Neuronal stem cell (in vitro differentiated cells): ENCODE data around the gene OR4D9.
A peak's percentile ranks its signal among the peaks of the same experiment; 100 is the strongest.

Source experiments
- DNase-seq: peaks from one replicate; pipeline ENCODE4 v3.0.0-alpha.2; 2013; ENCODE audit warnings: low spot score
- H2AFZ ChIP-seq: one replicate; pipeline ENCODE4 v1.6.1; 2013; ENCODE audit warnings: mild to moderate bottlenecking, low read length, inconsistent platforms
- H2AK5ac ChIP-seq: 2 replicates; pipeline ENCODE4 v1.6.1; 2013; ENCODE audit warnings: low read depth, mild to moderate bottlenecking, inconsistent platforms, low read length, moderate library complexity, mixed read lengths
- H2BK120ac ChIP-seq: 2 replicates; pipeline ENCODE4 v1.6.1; 2013; ENCODE audit warnings: low read depth, mild to moderate bottlenecking, inconsistent platforms, low read length, moderate library complexity, mixed read lengths
- H2BK12ac ChIP-seq: one replicate; pipeline ENCODE4 v1.6.1; 2013; ENCODE audit warnings: low read length, inconsistent platforms
- H2BK15ac ChIP-seq: 2 replicates; pipeline ENCODE4 v1.6.1; 2013; ENCODE audit warnings: mild to moderate bottlenecking, low read length, inconsistent platforms, mixed read lengths
- H2BK5ac ChIP-seq: one replicate; pipeline ENCODE4 v1.6.1; 2013; ENCODE audit warnings: inconsistent platforms, mild to moderate bottlenecking, low read length, moderate library complexity
- H3K14ac ChIP-seq: one replicate; pipeline ENCODE4 v1.6.1; 2013; ENCODE audit warnings: low read length, inconsistent platforms
- H3K18ac ChIP-seq: 2 replicates; pipeline ENCODE4 v1.6.1; 2013; ENCODE audit warnings: low read length, inconsistent platforms
- H3K23ac ChIP-seq: 2 replicates; pipeline ENCODE4 v1.6.1; 2013; ENCODE audit warnings: low read depth, mild to moderate bottlenecking, mixed read lengths, low read length, inconsistent platforms; ENCODE audit not compliant: poor library complexity
- H3K27ac ChIP-seq: replicated peaks from 3 replicates; pipeline ENCODE4 v1.5.1; 2013; ENCODE audit warnings: low read length, inconsistent platforms
- H3K27me3 ChIP-seq, 3 experiments: 2 replicates each; pipeline ENCODE4 v1.6.1; 2013; ENCODE audit warnings: low read length in 3 of 3, mild to moderate bottlenecking in 2 of 3, inconsistent platforms in 1 of 3, low read depth in 1 of 3, mixed read lengths in 1 of 3, moderate library complexity in 1 of 3; ENCODE audit not compliant: control insufficient read depth in 3 of 3, insufficient read depth in 3 of 3
- H3K36me3 ChIP-seq, 2 donors: replicated peaks in 1 of 2; 2 replicates each; pipeline ENCODE4 v1.6.1; 2013; ENCODE audit warnings: low read length in 2 of 2; ENCODE audit not compliant: control insufficient read depth in 2 of 2, insufficient read depth in 2 of 2
- H3K4ac ChIP-seq: 2 replicates; pipeline ENCODE4 v1.6.1; 2013; ENCODE audit warnings: inconsistent platforms, mild to moderate bottlenecking, low read length, moderate library complexity
- H3K4me1 ChIP-seq, 2 donors: 1 replicate in 1 of 2; 2 replicates in 1 of 2; pipeline ENCODE4 v1.6.1; 2013; ENCODE audit warnings: low read length in 2 of 2, low read depth in 1 of 2; ENCODE audit not compliant: control insufficient read depth in 2 of 2, insufficient read depth in 1 of 2
- H3K4me2 ChIP-seq: one replicate; pipeline ENCODE4 v1.6.1; 2013; ENCODE audit warnings: mild to moderate bottlenecking, low read length, inconsistent platforms; ENCODE audit not compliant: insufficient read depth, poor library complexity, severe bottlenecking
- H3K4me3 ChIP-seq, 2 donors: 2 replicates each; pipeline ENCODE4 v1.5.1; 2013; ENCODE audit warnings: low read length in 2 of 2, mild to moderate bottlenecking in 2 of 2, inconsistent platforms in 1 of 2, moderate library complexity in 1 of 2
- H3K79me1 ChIP-seq: one replicate; pipeline ENCODE4 v1.6.1; 2013; ENCODE audit warnings: low read depth, mild to moderate bottlenecking, inconsistent platforms, low read length, moderate library complexity
- H3K9ac ChIP-seq: one replicate; pipeline ENCODE4 v1.6.1; 2013; ENCODE audit warnings: mild to moderate bottlenecking, low read depth, low read length, inconsistent platforms; ENCODE audit not compliant: poor library complexity
- H3K9me3 ChIP-seq, 2 donors: replicated peaks in 1 of 2; 2 replicates each; pipeline versions ENCODE3 to v1.6.1; 2013; ENCODE audit warnings: low read length in 2 of 2, mild to moderate bottlenecking in 2 of 2, inconsistent platforms in 1 of 2, low read depth in 1 of 2, mixed read lengths in 1 of 2, moderate library complexity in 1 of 2; ENCODE audit not compliant: control insufficient read depth in 2 of 2, insufficient read depth in 1 of 2
- H4K8ac ChIP-seq: one replicate; pipeline ENCODE4 v1.6.1; 2013; ENCODE audit warnings: low read depth, mild to moderate bottlenecking, inconsistent platforms, low read length, moderate library complexity
- H4K91ac ChIP-seq: one replicate; pipeline ENCODE4 v1.6.1; 2013; ENCODE audit warnings: low read length, low read depth, mild to moderate bottlenecking, inconsistent platforms; ENCODE audit not compliant: poor library complexity
- WGBS, 2 donors: extraction: QIAGEN DNeasy Blood & Tissue Kit; methylation state at CpG; one replicate each; pipeline ENCODE4 v1.1.7; 2013; ENCODE audit warnings: missing lambda C conversion rate in 2 of 2, mixed read lengths in 1 of 2; ENCODE audit not compliant: insufficient read length in 2 of 2, insufficient replicate concordance in 1 of 2; ENCODE audit errors: extremely low coverage in 2 of 2; 5-methylcytosine and 5-hydroxymethylcytosine counted together

OR4D9 gene

GRCh38 chr11:59548309-59548656 lies 36.9 kb downstream of the OR4D9 start:
- H2BK120ac ChIP-seq: no peak overlapping the region
- H3K14ac ChIP-seq: no peak overlapping the region

GRCh38 chr11:59550368-59550841 lies 39.1 kb downstream of the OR4D9 start:
- Histone ChIP-seq H3K36me3 (no peaks in the 10 kb centered on the region), H3K4me1 (peaks cover 4 to 5% of the 10 kb centered on the region in 2 donors), H3K23ac (no peak overlapping the region), H2AK5ac (no peak overlapping the region), H3K4ac (no peak overlapping the region), H4K91ac (no peak overlapping the region), H3K18ac (peak overlapping the region; percentile 48), H2AFZ (peak overlapping the region; percentile 90), H2BK12ac (no peak overlapping the region), H3K27ac (peak overlapping the region; percentile 83), H2BK120ac (no peak overlapping the region), H3K79me1 (no peaks in the 10 kb centered on the region), H3K4me3 (peak overlapping the region; percentile 65 to 82), H3K27me3 (no peaks in the 10 kb centered on the region), H2BK15ac (no peak overlapping the region), H3K9me3 (no peaks in the 10 kb centered on the region), H3K14ac (no peak overlapping the region), H3K9ac (peak overlapping the region; percentile 54), H3K4me2 (peak overlapping the region; percentile 47), H2BK5ac (no peak overlapping the region), H4K8ac (no peak overlapping the region)
- no CpG with 5 or more reads among the region's 31 CpGs for WGBS, 2 donors
- DNase-seq: peak; percentile 95

More at GRCh38 chr11:59548309-59548656, 36.9 kb downstream of the OR4D9 start:
- peaks cover 0 to 2% of the 10 kb centered on the region in 2 donors for H3K36me3 ChIP-seq
- no peak overlapping the region for H3K18ac ChIP-seq
- DNase-seq: no peak
- H3K27me3 ChIP-seq: no peaks in the 10 kb centered on the region
- H3K4me2 ChIP-seq: no peak overlapping the region
- no peaks in the 10 kb centered on the region for H3K79me1 ChIP-seq
- H4K8ac ChIP-seq: no peak overlapping the region
- H3K9me3 ChIP-seq: no peaks in the 10 kb centered on the region
- no peak overlapping the region for H2BK5ac ChIP-seq
- no peak overlapping the region for H2BK15ac ChIP-seq
- no peak overlapping the region for H2AFZ ChIP-seq
- H2BK12ac ChIP-seq: no peak overlapping the region
- H3K9ac ChIP-seq: no peak overlapping the region
- no peak overlapping the region for H3K4me3 ChIP-seq
- no peak overlapping the region for H2AK5ac ChIP-seq
- H3K23ac ChIP-seq: no peak overlapping the region
- H3K4me1 ChIP-seq: peaks cover 4 to 5% of the 10 kb centered on the region in 2 donors
- no peak overlapping the region for H3K4ac ChIP-seq
- no CpG with 5 or more reads among the region's 5 CpGs for WGBS, 2 donors
- no peak overlapping the region for H3K27ac ChIP-seq
- no peak overlapping the region for H4K91ac ChIP-seq

- no CpG with 5 or more reads among the region's 34 CpGs for WGBS, 2 donors
- Histone ChIP-seq H2BK12ac (no peak overlapping the region), H3K27me3 (no peaks in the 10 kb centered on the region), H3K4me2 (peak overlapping the region; percentile 45), H3K27ac (peak overlapping the region; percentile 83), H3K14ac (no peak overlapping the region), H2AK5ac (no peak overlapping the region), H2BK120ac (no peak overlapping the region), H4K91ac (no peak overlapping the region), H2BK5ac (no peak overlapping the region), H3K36me3 (no peaks in the 10 kb centered on the region), H3K18ac (no peak overlapping the region), H3K4me3 (peak overlapping the region; percentile 65 to 82), H2BK15ac (no peak overlapping the region), H3K4me1 (peaks cover 4 to 5% of the 10 kb centered on the region in 2 donors), H2AFZ (peak overlapping the region; percentile 90), H4K8ac (no peak overlapping the region), H3K79me1 (no peaks in the 10 kb centered on the region), H3K4ac (no peak overlapping the region), H3K23ac (no peak overlapping the region), H3K9me3 (no peaks in the 10 kb centered on the region), H3K9ac (no peak overlapping the region)
- DNase-seq: peak; percentile 91
These were observed 39.7 kb downstream of the OR4D9 start for GRCh38 chr11:59550842-59551658.

- Histone ChIP-seq H2AFZ (peak overlapping the region; percentile 90), H3K14ac (no peak overlapping the region), H3K9ac (no peak overlapping the region), H3K4ac (no peak overlapping the region), H3K27me3 (no peaks in the 10 kb centered on the region), H3K27ac (no peak overlapping the region), H3K4me3 (peak overlapping the region; percentile 65 to 68), H4K91ac (no peak overlapping the region), H3K36me3 (no peaks in the 10 kb centered on the region), H3K4me2 (peak overlapping the region; percentile 42), H2BK5ac (no peak overlapping the region), H3K9me3 (no peaks in the 10 kb centered on the region), H2BK15ac (no peak overlapping the region), H4K8ac (no peak overlapping the region), H3K23ac (no peak overlapping the region), H2BK12ac (no peak overlapping the region), H2BK120ac (no peak overlapping the region), H3K4me1 (peaks cover 4 to 5% of the 10 kb centered on the region in 2 donors), H3K18ac (no peak overlapping the region), H3K79me1 (no peaks in the 10 kb centered on the region), H2AK5ac (no peak overlapping the region)
- WGBS, 2 donors: no CpG with 5 or more reads among the region's 30 CpGs
- DNase-seq: peak; percentile 58
These were observed 40.6 kb downstream of the OR4D9 start for GRCh38 chr11:59551659-59552521.
